Transverse colon (tissue), 4 donors: ENCODE results near the gene NME9. TPM values are rescaled to one million over a fixed set of nuclear protein-coding genes. Genes with fewer than 3 reads are reported as not detected.

Experiments used
- DNase-seq: peaks from one replicate; pipeline ENCODE4 v3.0.0-alpha.2; 2019
- H3K27ac ChIP-seq, 4 donors: fragments of 200-600 bp; sonication (generic); 2 replicates each; pipeline ENCODE4 v1.5.1; 2016 to 2018; ENCODE audit warnings: inconsistent platforms in 4 of 4
- H3K27me3 ChIP-seq: fragments of 200-600 bp; sonication (generic); 2 replicates; pipeline ENCODE4 v1.5.1; 2017; ENCODE audit warnings: inconsistent platforms
- H3K36me3 ChIP-seq, 4 donors: fragments of 200-600 bp; sonication (generic); 2 replicates each; pipeline ENCODE4 v1.5.1; 2017 to 2019; ENCODE audit warnings: inconsistent platforms in 4 of 4
- H3K4me1 ChIP-seq, 4 donors: fragments of 200-600 bp; sonication (generic); 2 replicates each; pipeline ENCODE4 v1.5.1; 2017 to 2020; ENCODE audit warnings: inconsistent platforms in 4 of 4
- H3K4me3 ChIP-seq, 4 donors: fragments of 200-600 bp; sonication (generic); 1 replicate in 1 of 4; 2 replicates in 3 of 4; pipeline versions ENCODE4 v1.5.1 to v1.6.1; 2017 to 2019; ENCODE audit warnings: inconsistent platforms in 4 of 4
- H3K9me3 ChIP-seq, 2 donors: fragments of 200-600 bp; sonication (generic); 2 replicates each; pipeline ENCODE4 v1.5.1; 2017 to 2019; ENCODE audit warnings: inconsistent platforms in 2 of 2
- EP300 ChIP-seq: sonication (generic); formaldehyde crosslinking; IDR thresholded peaks from one replicate; pipeline ENCODE4 v1.6.1; 2017; ENCODE audit warnings: antibody characterized with exemption, low read depth
- POLR2A ChIP-seq: fragments of 450-650 bp; IDR thresholded peaks from one replicate; pipeline ENCODE4 v1.6.1; 2016; ENCODE audit warnings: antibody characterized with exemption, mild to moderate bottlenecking, moderate library complexity
- POLR2AphosphoS5 ChIP-seq, 3 donors: sonication (generic); formaldehyde crosslinking; IDR thresholded peaks; one replicate each; pipeline ENCODE4 v1.6.1; 2016; ENCODE audit warnings: antibody characterized with exemption in 3 of 3
- WGBS, 2 donors: methylation state at CpG; one replicate each; pipeline ENCODE4 v1.1.5; 2018; ENCODE audit warnings: low coverage in 1 of 2; 5-methylcytosine and 5-hydroxymethylcytosine counted together
- in situ Hi-C, 4 donors: fragments of 200-750 bp; cut with MboI; loops; one replicate each; pipeline versions ENCODE4 v1.15.0 to v1.15.1; 2017; ENCODE audit warnings: low sequenced_read_pairs in 3 of 4, low pct_ligation_motif_present in 1 of 4, low pct_unique_long_range_greater_than_20kb in 1 of 4
- intact Hi-C: fragments of 100-400 bp; cut with DNase I; formaldehyde crosslinking; loops from one replicate; pipeline ENCODE4 v1.15.1; 2023; ENCODE audit warnings: low total_unique reads
- total RNA-seq, 4 donors: library from RNA; depleted of rRNA; stranded (reverse); fragments of >200 nt; gene quantifications; one replicate each; pipeline ENCODE4 v1.1.0, GENCODE V29; 2016
- TF ChIP-seq, protein P1 (sequence below), 5 experiments: fragments of 200-600 bp in 3 of 5; fragments of 450-650 bp in 2 of 5; sonication (generic) in 3 of 5; IDR thresholded peaks; 1 replicate in 2 of 5; 2 replicates in 3 of 5; pipeline ENCODE4 v1.5.1; 2016 to 2017; ENCODE audit warnings: antibody characterized with exemption in 5 of 5, inconsistent platforms in 3 of 5, mild to moderate bottlenecking in 2 of 5, moderate library complexity in 1 of 5

Gene NME9
- total RNA-seq, 4 donors from 2014 or later = not detected

DNA sequence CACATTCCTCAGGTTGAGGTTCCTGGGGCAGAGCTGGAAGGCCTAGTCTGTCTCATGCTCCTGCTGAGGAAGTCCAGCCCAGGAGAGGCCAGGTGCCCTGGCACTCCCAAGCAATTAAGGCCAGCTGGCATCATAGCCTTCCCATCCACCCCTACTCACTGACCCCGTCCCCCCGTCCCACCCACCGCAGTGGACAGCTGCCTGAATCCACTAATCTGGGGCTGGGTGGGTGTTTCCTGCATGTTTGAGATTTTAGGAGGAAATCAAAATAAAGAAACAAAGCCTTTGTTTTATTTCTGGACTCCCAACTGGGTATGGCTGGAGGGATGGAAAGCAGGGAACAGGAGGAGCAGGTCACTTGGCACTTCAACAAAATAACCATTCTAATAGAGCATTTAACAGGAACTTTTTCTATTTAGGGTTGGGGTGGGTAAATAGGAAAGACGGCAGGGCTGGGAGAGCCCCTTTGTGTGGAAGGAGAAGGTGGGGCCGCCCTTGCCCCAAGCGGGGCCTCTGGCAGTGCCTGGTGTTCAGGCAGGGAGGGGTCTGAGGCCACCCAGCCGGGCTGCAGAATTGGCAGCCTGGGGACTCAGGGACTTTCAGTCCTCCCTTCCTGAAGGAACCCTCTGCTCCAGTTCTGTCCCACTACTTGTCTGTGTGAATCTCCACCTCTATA lies 27.2 kb upstream of the NME9 start:
- Histone ChIP-seq H3K4me1 (no peaks in the 10 kb centered on the region), H3K27ac (no peak overlapping the region), H3K4me3 (no peak overlapping the region), H3K9me3 (no peaks in the 10 kb centered on the region), H3K36me3 (no peaks in the 10 kb centered on the region), H3K27me3 (no peaks in the 10 kb centered on the region)
- TF ChIP-seq EP300 (no peak), POLR2A (no peak), POLR2AphosphoS5 (IDR thresholded peaks at IDR 0.05) (no peak)
- TF ChIP-seq, protein P1, sequence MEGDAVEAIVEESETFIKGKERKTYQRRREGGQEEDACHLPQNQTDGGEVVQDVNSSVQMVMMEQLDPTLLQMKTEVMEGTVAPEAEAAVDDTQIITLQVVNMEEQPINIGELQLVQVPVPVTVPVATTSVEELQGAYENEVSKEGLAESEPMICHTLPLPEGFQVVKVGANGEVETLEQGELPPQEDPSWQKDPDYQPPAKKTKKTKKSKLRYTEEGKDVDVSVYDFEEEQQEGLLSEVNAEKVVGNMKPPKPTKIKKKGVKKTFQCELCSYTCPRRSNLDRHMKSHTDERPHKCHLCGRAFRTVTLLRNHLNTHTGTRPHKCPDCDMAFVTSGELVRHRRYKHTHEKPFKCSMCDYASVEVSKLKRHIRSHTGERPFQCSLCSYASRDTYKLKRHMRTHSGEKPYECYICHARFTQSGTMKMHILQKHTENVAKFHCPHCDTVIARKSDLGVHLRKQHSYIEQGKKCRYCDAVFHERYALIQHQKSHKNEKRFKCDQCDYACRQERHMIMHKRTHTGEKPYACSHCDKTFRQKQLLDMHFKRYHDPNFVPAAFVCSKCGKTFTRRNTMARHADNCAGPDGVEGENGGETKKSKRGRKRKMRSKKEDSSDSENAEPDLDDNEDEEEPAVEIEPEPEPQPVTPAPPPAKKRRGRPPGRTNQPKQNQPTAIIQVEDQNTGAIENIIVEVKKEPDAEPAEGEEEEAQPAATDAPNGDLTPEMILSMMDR (IDR thresholded peaks at IDR 0.05) = no peak
- 72% methylated on average over 7 of the region's 7 CpGs; no CpG with 5 or more reads in 1 of the 2 donors for WGBS, 2 donors
- in situ Hi-C loops (no loop called here), intact Hi-C loops (no loop called here)
- DNase-seq = no peak

DNA sequence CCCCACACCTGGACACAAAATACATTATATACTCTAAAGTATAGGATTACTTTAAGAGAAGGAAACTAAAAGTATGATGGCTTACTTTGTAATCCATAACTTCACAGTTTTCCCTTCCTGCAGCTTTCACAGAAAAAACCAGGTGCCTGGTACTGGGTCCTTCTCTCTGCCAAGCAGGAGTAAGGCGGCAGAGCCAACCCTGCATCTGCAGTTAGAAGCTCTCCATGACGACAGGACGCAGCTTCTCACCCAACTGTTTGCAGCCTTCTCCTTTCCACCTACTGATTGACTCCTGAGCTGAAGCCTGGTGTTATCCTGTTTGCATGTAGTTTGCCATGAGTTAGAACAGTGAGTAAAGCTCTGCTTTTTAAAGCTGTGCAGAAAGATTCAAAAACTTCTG lies 25.4 kb upstream of the NME9 start:
- Histone ChIP-seq H3K4me3 (no peak overlapping the region), H3K27ac (no peak overlapping the region), H3K9me3 (no peaks in the 10 kb centered on the region), H3K36me3 (no peaks in the 10 kb centered on the region), H3K4me1 (peaks cover 0 to 6% (median 2%) of the 10 kb centered on the region in 4 donors), H3K27me3 (no peaks in the 10 kb centered on the region)
- DNase-seq = no peak
- TF ChIP-seq POLR2AphosphoS5 (IDR thresholded peaks at IDR 0.05) (no peak), EP300 (no peak), POLR2A (no peak)
- TF ChIP-seq, protein P1 (IDR thresholded peaks at IDR 0.05) = no peak
- WGBS, 2 donors = 97% methylated on average over 3 of the region's 3 CpGs; no CpG with 5 or more reads in 1 of the 2 donors
- intact Hi-C loops = no loop called here
- in situ Hi-C loops = no loop called here

DNA sequence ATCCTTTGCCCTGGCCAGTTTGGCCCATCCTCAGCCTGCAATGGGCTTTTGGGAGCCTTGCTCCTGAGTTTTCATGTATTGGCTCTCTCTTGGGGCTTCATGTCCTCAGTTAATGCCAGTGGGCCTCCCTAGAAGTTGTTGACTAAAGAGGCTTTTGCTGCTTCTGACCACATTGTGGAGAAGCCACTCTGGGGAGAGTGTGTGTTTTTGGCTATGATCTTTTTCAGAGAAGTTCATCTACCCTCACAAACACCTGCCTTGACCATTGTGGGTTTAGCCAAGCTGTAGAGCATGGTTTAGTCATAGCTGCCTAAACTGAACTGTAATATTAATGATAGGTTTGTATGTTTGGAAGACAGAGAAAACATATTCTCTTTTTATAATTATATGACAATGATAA lies 24.7 kb upstream of the NME9 start:
- peaks cover under 1% of the 10 kb centered on the region for H3K27me3 ChIP-seq
- no peaks in the 10 kb centered on the region for H3K36me3 ChIP-seq
- intact Hi-C loops = no loop called here
- in situ Hi-C loops = no loop called here
- no peaks in the 10 kb centered on the region for H3K9me3 ChIP-seq
- no peak overlapping the region for H3K27ac ChIP-seq
- no peak for TF ChIP-seq EP300
- TF ChIP-seq, protein P1 (IDR thresholded peaks at IDR 0.05) = no peak
- no peak for TF ChIP-seq POLR2A
- TF ChIP-seq POLR2AphosphoS5 (IDR thresholded peaks at IDR 0.05) = no peak
- H3K4me3 ChIP-seq = no peak overlapping the region
- DNase-seq = no peak
- peaks cover 0 to 13% (median 5%) of the 10 kb centered on the region in 4 donors for H3K4me1 ChIP-seq

DNA sequence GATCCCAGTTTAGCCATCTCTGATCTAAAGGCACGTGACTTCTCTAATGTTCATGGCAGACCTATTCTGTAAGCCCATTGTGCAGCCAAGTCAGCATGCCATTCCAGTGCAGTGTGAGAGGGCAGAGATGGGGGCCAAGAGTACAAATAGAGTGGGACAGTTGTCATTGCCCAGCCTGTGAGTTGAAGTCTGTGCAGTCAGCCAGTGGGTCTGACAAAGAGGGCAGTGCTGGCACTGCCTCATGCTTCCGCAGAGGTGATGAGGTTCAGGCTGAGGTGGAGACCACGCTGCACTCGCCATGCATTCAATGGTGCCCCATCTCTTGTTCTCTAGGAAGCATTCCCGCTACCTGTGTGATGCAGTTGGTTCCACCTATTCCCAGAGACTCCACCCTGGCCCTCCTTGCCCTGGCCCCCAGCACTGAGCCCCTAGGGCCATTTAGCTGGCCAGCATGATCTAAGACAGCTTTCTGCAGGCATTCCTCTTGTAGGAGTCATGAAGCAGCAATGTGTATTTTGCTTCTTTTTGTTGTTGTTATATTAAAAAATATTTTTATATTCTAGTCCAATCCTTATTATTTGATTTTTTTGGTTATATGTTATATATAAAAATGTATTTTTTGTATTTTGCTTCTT lies 22.4 kb upstream of the NME9 start:
- Histone ChIP-seq H3K4me3 (no peak overlapping the region), H3K27me3 (peaks cover 5% of the 10 kb centered on the region), H3K4me1 (peaks cover 0 to 22% (median 5%) of the 10 kb centered on the region in 4 donors), H3K9me3 (no peaks in the 10 kb centered on the region), H3K36me3 (no peaks in the 10 kb centered on the region), H3K27ac (no peak overlapping the region)
- no peak for DNase-seq
- 71 to 91% methylated on average over 1 to 5 of the region's 5 CpGs for WGBS, 2 donors
- intact Hi-C loops = no loop called here
- in situ Hi-C loops = no loop called here
- TF ChIP-seq, protein P1 (IDR thresholded peaks at IDR 0.05) = no peak
- TF ChIP-seq EP300 (no peak), POLR2A (no peak), POLR2AphosphoS5 (IDR thresholded peaks at IDR 0.05) (no peak)
